Measurements from ENCODE around the gene SLC25A21.
"Not testable (repeated sequence)": the region's sequence is repeated elsewhere in the genome, so short reads cannot be mapped to it uniquely, and the experiment has no call there.

Gene SLC25A21

DNA sequence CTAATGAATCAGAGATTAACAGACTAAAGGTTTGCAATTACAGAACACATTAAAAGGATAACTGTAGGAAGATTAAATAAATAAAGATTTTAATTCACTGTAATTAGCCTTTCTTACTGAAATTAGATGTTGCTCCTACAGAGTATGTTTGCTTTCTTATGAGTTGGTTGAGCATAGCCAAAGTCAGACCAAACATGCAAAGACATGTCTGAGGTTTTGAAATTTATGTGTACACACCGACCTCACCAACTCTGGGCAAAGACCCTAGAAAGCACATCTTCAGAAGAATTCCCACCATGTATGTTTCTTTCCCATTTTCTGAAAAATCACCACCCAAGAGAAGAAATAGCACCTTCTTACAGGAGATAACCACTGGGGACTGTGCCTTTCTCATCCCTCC, 351.5 kb downstream of the SLC25A21 start:
- no peak for DNase-seq (ENCODE audit: low spot score)

DNA sequence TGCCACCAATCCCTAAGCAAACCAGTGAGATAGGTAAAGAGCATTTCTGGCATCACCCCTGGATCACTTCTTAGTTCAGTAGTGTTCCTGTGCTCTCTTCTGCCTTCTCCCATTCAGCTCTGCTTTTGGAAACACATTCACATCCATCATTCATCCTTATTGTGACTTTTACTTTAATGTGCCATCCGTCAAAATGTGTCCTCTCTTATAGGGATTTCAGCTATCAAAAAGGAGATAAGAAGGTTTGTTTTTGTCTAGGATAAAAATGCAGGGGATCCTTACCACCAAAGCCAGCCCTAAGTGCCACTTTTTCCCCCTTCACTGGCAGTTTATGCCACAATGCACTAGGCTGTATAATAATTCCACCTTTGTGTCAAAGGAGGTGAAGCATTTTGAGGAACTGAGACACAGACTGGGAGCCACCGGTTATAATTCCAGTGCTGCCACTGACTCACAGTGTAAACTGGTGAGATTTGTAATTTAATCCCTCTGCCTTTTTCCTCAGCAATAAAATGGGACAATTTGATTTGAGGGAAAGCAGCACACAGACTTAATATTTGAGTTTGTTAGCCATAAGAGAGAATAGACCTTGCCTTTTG, 352.2 kb downstream of the SLC25A21 start:
- no peak for DNase-seq (ENCODE audit: low spot score)

DNA sequence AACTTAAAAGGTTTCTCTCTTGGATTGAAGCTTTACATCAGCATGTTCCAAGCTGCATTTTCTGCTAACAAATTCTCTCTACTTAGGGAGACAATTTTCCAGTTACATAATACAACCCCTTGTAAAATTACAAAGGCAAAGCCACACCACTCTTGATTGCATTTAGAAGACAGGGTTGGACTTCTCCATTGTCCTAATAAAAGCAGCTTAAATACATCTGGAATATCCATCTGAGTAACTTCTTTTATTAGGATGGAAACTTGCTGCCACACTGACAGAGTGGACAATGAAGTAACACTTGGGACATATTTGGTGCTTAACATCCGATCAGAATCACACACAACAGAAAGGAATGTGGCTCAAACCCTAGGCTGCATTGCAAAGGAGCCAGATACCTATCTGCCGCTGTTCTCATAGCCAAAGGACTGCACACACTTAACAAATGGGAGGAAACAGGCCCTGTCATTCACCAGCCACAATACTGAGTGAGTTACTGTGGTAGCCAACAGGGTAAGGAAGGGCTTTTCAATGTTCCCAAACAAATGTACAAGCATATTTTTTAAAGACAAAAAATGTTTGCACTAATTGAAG, 353.5 kb downstream of the SLC25A21 start:
- DNase-seq (ENCODE audit: low spot score) = no peak

DNA sequence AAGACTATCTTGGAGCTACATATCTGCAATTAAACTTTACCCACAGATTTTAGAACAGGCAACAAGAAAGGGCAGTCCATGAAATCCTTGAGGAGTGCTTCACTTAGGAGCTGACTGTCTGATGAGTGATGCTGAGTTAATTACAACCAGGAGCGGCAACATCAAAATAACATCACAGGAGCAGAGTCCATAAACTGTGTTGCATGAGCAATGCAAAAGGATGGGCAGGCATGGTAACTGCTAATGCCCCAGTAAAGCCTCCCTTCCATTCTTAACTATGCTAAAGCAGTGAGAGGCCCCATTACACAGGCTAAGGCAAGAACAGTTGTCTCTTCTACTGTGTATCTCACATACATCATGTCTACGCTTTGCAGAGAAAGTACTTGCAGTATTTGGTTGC, 354.2 kb downstream of the SLC25A21 start:
- no peak for DNase-seq (ENCODE audit: low spot score)

DNA sequence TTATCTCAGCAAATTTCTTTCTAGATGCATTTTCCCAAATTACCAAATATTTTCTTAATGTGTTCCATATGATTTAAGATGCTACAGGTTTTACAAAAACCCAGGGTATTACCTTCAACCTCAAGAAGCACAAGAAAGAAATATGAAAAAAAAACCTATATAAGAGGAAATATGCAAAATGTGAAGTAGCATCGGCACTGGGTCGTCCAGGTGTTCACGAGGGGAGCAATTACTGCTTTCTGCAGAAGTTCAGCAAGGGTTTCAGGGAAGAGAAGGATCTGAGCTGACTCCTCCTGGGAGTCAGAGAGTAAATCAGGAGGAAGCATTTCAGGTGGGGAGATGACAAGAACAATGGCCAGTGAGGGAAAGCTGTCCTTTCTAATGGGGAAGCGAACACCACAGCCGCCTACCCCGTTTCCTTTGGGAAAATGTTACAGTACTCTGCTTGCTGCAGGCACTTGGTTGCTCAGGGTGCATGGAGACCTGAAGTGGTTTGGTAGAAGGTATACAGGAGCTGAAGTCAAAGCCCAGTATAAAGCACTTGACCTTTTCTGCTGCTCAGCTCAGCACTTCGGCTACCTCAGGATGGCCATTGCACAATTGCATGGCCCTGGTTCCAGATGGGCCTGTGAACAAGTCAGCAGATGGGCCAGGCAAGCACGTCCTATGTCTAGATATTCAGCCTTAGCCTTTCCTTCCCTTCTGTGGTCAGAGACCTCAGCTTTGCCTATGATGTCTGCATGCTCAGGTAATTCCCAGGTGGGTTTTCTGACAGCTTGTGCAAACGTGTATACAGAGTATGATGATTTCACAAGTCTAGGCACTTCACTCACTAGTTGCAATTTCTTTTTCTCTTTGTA, 355.1 kb downstream of the SLC25A21 start:
- DNase-seq (ENCODE audit: low spot score) = no peak

DNA sequence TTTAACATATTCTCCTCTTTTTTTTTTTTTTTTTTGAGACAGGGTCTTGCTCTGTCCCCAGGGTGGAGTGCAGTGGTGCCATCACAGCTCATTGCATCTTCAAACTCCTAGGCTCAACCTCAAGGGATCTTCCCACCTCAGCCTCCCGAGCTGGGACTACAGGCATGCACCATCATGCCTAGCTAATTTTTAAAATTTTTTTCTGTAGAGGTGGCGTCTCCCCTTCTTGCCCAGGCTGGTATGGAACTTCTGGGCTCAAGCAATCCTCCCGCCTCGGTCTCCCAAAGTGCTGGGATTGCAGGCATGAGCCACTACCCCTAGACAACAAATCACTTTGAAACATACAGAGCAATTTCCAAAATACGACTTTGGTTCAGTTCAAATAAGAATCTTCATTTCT, 355.9 kb downstream of the SLC25A21 start:
- DNase-seq (ENCODE audit: low spot score) = no peak

DNA sequence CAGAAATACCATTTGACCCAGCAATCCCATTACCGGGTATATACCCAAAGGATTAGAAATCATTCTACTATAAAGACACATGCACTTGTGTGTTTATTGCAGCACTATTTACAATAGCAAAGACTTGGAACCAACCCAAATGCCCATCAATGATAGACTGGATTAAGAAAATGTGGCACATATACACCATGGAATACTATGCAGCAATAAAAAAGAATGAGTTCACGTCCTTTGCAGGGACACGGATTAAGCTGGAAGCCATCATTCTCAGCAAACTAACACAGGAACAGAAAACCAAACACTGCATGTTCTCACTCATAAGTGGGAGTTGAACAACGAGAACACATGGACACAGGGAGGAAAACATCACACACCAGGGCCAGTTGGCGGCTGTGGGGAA, 357.6 kb downstream of the SLC25A21 start:
- DNase-seq (ENCODE audit: low spot score) = not testable (repeated sequence)

DNA sequence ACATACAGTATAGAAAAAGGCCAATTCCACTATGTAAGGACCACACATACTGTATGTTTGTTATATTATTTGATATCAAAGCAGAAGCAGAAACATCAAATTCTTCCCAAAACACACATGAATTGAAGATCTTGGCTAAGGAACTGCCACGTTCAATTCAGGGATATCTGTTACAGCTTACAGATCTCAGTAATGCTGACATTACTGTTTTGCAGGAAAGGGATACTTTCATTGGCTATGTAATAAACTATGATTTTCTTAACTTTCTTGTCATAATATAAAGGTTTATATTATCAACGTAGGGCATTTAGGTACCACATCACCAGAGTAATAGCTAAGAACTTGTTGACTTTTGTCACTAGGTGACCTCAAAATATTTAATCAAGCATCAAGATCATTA, 362.2 kb downstream of the SLC25A21 start:
- no peak for DNase-seq (ENCODE audit: low spot score)

DNA sequence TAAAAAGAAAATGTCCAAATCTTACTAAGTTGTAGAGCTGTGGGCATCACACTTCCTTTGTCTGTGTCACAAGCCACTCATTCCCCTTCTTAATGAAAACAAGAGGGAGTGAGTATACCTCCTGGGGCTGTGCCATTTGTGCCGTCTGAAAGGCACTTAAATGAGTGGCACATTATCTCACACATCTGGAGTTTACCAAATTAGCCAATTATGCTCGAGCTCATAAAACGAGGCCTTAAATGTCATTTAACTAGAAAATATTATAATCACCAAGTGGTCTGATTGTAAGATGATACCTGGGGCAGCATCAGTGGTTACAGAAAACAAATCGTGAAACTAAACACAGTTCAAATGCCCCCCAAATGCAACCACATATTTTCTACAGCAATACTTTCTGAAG, 364.7 kb downstream of the SLC25A21 start:
- no peak for DNase-seq (ENCODE audit: low spot score)

DNA sequence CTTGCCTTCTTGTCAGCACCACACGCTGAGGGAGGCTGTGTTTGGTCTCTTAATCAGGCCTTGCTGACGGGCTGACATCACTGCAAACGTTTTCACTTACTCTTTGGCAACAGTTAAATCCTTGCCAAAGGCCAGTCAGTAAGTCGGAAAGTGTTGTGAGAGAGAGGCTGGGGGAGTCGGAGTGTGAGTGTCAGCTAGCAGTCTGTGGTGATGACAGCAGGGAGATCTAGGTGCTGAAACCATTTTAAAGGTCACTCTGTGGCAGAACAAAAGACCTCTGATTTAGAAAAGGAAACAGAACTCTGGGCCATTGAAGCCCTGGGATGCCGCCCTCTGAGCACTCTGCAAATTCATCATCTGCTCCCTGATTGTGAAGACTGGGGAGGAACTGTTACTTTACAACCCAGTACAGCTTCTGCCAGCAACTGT, 367.3 kb downstream of the SLC25A21 start:
- no peak for DNase-seq (ENCODE audit: low spot score)

DNA sequence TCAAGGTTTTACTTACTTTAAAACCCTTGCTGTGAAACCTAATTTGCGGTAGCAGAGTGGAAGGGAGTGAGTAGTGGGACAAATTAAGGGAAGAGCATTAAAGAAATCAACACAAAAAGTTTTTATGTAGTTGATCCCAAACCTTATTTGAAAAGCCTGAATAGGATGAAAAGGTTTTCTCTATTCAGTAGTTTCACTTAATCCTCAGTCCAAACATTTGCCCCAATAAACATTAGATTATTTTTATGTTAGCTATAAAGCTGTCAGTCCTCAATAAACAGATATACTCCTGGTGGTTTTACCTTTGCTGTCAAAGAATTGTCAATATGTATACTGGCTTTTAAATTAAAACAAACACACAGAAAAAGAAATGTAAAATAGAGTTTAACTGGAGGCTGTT, 374.8 kb downstream of the SLC25A21 start:
- DNase-seq (ENCODE audit: low spot score) = no peak

DNA sequence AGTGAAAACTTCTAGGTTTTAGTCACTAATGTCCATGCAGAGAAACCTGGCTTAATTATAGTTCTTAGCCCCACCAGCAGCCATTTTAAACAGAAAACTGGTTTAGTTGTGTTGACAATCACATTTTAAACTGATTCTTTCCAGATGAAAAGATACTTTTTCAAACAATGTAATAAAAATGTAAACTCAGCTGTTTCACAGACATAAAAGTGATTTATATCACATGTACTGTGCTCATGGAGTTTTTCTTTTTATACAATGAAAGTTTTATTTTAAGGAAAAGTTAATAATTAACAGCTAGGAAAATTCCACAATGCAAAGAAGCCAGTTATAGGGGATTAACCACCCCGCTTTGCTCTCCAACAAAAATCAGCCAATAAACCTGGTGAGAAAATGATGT, 381.0 kb downstream of the SLC25A21 start:
- no peak for DNase-seq (ENCODE audit: low spot score)

DNA sequence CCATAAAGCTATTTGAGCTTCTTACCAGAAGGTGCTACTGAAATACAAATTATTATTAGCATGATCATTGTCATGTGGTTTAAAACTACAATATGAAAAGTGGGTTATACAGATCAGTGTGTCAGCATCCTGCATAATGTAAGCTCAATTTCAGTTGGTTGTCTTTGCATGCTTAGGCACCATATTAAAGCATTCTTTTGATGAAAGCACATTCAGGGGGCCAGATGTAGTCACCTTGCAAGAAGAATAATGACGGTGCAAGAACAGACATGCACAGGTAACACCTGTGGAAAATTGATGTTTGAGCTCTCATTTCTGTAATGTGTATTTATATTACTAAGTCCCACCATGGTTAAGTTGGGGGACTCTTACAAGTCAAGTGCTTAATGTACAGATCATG, 386.9 kb downstream of the SLC25A21 start:
- no peak for DNase-seq (ENCODE audit: low spot score)

DNA sequence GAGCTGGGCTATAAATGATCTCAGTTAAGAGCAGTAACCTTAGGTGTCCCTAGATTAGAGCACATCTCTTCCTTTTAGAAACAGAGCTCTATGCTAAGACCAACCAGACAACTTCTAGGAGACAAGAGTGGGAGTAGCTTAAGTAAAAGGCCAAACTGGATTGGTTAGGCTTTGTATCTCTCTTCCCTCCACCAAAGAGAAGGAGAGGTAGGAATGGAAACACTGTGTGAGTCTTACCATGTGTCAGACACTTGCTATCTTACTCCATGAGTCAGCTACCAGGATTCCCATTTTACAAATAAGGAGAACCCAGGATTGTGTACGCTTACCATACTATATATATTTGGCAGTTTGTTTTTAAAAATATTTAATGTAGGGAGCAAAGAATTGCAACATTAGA, 387.9 kb downstream of the SLC25A21 start:
- DNase-seq (ENCODE audit: low spot score) = no peak

DNA sequence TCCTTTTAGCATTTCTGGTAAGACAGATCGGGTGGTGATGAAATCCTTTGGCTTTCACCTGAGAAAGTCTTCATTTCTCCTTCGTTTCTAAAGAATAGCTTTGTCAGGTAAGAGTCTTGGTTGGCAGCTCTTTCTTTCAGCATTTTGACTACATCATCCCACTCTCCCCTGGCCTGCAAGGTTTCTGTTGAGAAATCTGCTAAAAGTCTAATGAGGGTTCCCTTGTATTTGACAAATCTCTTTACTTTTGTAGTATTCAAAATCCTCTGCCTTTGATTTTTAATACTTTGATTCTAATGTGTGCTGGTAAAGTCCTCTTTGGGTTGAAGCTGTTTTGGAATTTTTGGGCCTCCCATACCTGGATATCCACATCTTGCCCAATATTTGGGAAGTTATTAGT, 390.5 kb downstream of the SLC25A21 start:
- DNase-seq (ENCODE audit: low spot score) = no peak

DNA sequence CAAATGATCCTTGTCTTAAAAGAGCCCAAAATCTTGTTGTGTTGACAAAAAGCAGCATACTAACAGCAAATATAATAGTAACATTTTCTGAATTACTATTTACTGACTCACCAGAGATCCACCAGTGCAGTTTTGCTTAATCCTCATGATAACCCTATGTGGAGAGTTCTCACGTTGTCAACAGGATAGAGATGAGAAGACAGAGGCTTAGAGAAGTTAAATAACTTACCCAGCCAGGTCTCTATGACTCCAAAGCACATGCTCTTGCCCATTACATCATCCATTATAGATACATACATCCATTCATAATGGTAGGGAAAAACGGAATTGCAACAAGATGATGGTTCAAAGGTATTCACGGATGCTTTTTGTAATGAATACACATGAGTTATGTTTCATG, 398.8 kb downstream of the SLC25A21 start:
- no peak for DNase-seq (ENCODE audit: low spot score)

DNA sequence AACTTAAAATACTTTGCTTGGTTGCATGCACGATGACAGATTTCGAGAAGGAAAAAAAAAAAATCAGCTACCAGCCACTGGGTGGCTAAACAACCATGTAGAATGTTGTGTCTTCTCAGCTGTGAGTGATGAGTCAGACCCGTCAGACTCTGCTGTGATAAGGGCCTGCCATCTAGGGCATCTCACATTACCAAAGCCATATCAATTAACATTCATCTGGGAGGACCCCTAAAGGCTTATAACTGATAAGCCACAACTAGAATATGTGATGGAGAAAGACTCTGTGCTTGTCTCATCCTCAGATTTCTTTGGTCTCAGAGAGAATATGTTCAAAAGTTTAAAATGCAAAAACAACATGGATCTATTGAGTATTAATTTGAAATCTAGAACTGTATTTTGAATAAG, 399.3 kb downstream of the SLC25A21 start:
- DNase-seq (ENCODE audit: low spot score) = no peak

DNA sequence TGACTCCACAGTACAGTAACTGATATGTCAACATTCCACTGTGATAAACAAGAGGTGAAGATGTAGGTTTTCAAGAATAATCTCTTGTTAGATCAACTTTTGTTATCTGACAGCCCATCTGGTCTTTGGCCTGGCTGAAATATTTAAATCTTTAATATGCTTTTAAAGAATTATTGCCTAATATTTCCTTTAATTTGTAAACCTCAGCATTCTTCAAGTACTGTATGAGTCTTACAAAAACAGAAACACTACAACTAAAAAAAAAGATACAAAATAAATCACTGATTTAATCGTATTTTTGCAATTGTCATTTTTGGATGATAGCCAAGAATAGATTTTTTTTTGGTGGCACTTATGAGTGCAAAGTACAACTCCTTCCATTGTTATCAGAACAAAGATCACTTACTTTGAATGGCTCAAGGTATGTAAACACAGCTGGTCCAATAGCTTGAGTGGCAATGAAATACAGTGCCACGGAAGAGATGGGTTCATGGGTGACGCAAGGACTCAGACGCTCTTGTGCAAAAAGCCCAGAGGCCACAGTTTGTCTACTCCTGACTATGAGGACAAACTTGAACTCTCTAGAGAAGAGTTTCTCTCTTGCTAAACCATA, 401.3 kb downstream of the SLC25A21 start:
- DNase-seq (ENCODE audit: low spot score) = no peak

DNA sequence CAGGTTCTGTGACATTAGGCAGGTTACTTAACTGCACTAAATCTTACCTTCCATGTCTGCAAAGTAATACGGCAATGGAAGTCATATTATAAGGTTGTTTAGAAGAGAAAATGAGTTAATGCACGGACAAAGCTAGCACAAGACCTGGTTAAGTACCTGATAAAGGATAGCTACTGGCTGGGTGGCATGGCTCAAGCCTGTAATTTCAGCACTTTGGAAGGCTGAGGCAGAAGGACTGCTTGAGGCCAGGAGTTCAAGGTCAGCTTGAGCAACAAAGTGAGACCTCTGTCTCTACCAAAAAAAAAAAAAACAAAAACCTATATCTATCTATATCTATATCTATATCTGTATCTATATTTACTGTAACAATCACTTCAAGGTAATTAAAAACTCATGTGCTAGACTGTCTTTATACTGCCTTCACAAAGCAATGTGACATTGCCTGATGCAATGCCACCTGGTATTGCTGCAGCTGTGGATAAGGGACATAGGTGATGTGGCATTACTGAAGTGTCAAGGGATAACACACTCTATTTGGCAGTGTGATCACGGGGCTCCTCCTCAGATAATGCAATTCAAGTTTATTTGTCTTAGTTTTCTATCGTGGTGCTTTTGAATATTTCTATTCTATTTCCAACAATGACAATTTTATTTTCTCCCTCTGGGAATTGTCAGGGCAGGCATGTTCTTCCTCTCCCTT, 403.6 kb downstream of the SLC25A21 start:
- no peak for DNase-seq (ENCODE audit: low spot score)

DNA sequence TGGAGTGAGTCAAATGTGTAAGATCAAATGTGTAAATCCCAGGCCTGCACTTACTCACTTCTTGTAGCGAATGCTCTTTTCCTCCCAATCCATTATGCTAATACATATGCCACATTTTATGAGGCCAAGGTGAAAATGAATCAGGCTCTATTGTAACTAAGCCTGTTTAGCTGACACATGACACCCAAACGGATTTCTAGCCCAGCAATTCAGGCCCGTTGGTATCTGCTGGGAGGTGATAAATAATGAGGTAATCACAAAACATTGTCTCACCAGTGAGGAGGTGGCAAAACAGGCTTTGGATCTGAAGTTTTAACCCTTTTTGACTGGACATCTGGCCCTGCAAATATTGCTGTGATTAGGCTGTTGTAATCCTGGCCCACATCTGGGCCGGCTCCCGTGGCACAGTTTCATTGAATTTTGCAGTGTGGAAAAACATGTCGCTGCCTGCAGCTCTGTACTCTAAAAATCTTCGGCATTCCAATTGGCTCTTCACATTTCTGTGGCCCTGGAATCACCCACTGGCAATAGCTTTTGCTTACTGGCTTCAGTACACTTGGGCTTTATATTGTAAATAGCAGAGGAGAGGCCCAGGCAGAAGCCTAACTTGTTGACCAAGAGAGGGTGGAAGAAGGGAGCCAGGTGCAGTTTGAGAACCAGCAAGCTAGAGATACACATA, 404.7 kb downstream of the SLC25A21 start:
- DNase-seq (ENCODE audit: low spot score) = no peak

DNA sequence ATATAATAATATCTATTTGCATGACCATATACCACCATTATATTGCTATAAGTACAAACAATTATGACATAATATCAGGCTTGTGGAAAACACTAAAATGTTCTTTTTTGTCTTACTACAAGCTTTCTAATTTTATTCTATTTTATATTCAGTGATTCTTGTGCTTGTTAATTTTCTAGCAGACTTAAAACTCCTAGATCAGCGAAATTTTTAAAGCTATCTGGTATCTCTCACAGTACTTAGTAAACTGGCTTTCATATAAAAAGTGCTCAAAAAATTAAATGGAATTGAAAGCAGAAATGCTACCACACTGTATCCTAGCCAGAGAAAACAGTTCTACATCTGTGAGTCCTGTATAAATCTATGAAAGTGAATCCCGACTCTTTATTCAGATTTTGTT, 405.4 kb downstream of the SLC25A21 start:
- no peak for DNase-seq (ENCODE audit: low spot score)

Measured in activated CD4-positive, alpha-beta T cell treated with anti-CD3 and anti-CD28 coated beads, Interleukin-2, Interleukin-4, amounts not matched to agents 100 ng/mL and 50 ng/mL, durations not matched to agents 16 hours and 8 hours (primary cell).